Esophagus squamous epithelium (tissue), 4 donors: ENCODE results near the gene CCR2.

Experiments used
- POLR2A ChIP-seq, 4 donors: fragments of 450-650 bp; IDR thresholded peaks; one replicate each; pipeline ENCODE4 v1.6.1; 2017; ENCODE audit warnings: antibody characterized with exemption in 4 of 4, mild to moderate bottlenecking in 4 of 4, moderate library complexity in 3 of 4
- TF ChIP-seq, protein P1 (sequence below), 6 experiments: fragments of 450-650 bp in 4 of 6; fragments of 200-600 bp in 2 of 6; sonication (generic) in 2 of 6; IDR thresholded peaks; one replicate each; pipeline ENCODE4 v1.5.1; 2016 to 2019; ENCODE audit warnings: antibody characterized with exemption in 6 of 6, mild to moderate bottlenecking in 4 of 6, moderate library complexity in 4 of 6

GRCh38 chr3:46356909-46357308 lies 3.0 kb downstream of the CCR2 start:
- no peak for TF ChIP-seq POLR2A (IDR thresholded peaks at IDR 0.05)
- TF ChIP-seq, protein P1, sequence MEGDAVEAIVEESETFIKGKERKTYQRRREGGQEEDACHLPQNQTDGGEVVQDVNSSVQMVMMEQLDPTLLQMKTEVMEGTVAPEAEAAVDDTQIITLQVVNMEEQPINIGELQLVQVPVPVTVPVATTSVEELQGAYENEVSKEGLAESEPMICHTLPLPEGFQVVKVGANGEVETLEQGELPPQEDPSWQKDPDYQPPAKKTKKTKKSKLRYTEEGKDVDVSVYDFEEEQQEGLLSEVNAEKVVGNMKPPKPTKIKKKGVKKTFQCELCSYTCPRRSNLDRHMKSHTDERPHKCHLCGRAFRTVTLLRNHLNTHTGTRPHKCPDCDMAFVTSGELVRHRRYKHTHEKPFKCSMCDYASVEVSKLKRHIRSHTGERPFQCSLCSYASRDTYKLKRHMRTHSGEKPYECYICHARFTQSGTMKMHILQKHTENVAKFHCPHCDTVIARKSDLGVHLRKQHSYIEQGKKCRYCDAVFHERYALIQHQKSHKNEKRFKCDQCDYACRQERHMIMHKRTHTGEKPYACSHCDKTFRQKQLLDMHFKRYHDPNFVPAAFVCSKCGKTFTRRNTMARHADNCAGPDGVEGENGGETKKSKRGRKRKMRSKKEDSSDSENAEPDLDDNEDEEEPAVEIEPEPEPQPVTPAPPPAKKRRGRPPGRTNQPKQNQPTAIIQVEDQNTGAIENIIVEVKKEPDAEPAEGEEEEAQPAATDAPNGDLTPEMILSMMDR (IDR thresholded peaks at IDR 0.05): no peak
